B cell (primary cell): Measurements from ENCODE around the gene PLAAT3. TPM values are rescaled to one million over a fixed set of nuclear protein-coding genes. Genes with fewer than 3 reads are reported as not detected.
"Not testable (repeated sequence)": the region's sequence is repeated elsewhere in the genome, so short reads cannot be mapped to it uniquely, and the experiment has no call there.

Experiments
- ATAC-seq: fragments of 200-7000 bp; cut with Tn5 transposase; one replicate; pipeline ENCODE4 v1.10.0; 2021; ENCODE audit warnings: low read depth, mild to moderate bottlenecking, moderate number of reproducible peaks, moderate library complexity
- CTCF ChIA-PET: fragments of 350-600 bp; sonication (Branson Sonifier 250); formaldehyde crosslinking; loops from one replicate; lab custom pipeline; 2021; ENCODE audit warnings: antibody characterized with exemption, inconsistent platforms; lab: Charles Lee
- POLR2A ChIA-PET: fragments of 350-600 bp; sonication (Branson Sonifier 250); formaldehyde crosslinking; loops from one replicate; lab custom pipeline; 2021; ENCODE audit warnings: antibody characterized with exemption; lab: Charles Lee
- DNase-seq: peaks from one replicate; pipeline ENCODE4 v3.0.0; 2013
- H2AFZ ChIP-seq: 2 replicates; pipeline ENCODE4 v1.6.1; 2012; ENCODE audit warnings: mild to moderate bottlenecking, low read depth, low read length; ENCODE audit not compliant: insufficient read depth, poor library complexity, severe bottlenecking
- H3K27ac ChIP-seq, 2 donors: 1 replicate in 1 of 2; 2 replicates in 1 of 2; pipeline ENCODE4 v1.5.1; 2012 to 2013; ENCODE audit warnings: low read length in 2 of 2, mild to moderate bottlenecking in 2 of 2, moderate library complexity in 1 of 2
- H3K27me3 ChIP-seq, 4 experiments: fragments of 200-600 bp in 1 of 4; sonication (generic) in 1 of 4; replicated peaks in 1 of 4; 1 replicate in 2 of 4; 2 replicates in 2 of 4; pipeline versions ENCODE4 v1.6.1 to v1.7.0; 2013 to 2016; ENCODE audit warnings: low read length in 3 of 4, mild to moderate bottlenecking in 2 of 4, mixed read lengths in 1 of 4, moderate library complexity in 1 of 4; ENCODE audit not compliant: insufficient read depth in 4 of 4, control insufficient read depth in 3 of 4; ENCODE audit errors: control extremely low read depth in 1 of 4
- H3K36me3 ChIP-seq, 2 experiments: replicated peaks in 1 of 2; 1 replicate in 1 of 2; 2 replicates in 1 of 2; pipeline versions ENCODE4 v1.6.1 to v1.7.1; 2013; ENCODE audit warnings: low read length in 1 of 2; ENCODE audit not compliant: insufficient read depth in 2 of 2, control insufficient read depth in 1 of 2; ENCODE audit errors: control extremely low read depth in 1 of 2, extremely low read depth in 1 of 2
- H3K4me1 ChIP-seq, 2 donors: fragments of 200-600 bp in 1 of 2; sonication (generic) in 1 of 2; 1 replicate in 1 of 2; 2 replicates in 1 of 2; pipeline versions ENCODE4 v1.5.1 to v1.6.1; 2013 to 2017; ENCODE audit warnings: low read length in 2 of 2; ENCODE audit not compliant: control insufficient read depth in 2 of 2, insufficient read depth in 2 of 2
- H3K4me2 ChIP-seq: replicated peaks from 2 replicates; pipeline ENCODE3; 2012; ENCODE audit warnings: mild to moderate bottlenecking, low read depth, low read length; ENCODE audit not compliant: poor library complexity, severe bottlenecking
- H3K4me3 ChIP-seq, 5 experiments: fragments of 200-600 bp in 1 of 5; sonication (generic) in 1 of 5; 1 replicate in 3 of 5; 2 replicates in 2 of 5; pipeline versions ENCODE4 v1.5.1 to v1.7.0; 2011 to 2016; ENCODE audit warnings: low read length in 4 of 5, mild to moderate bottlenecking in 4 of 5, low read depth in 2 of 5, control low read depth in 1 of 5, moderate library complexity in 1 of 5; ENCODE audit not compliant: insufficient read depth in 1 of 5; ENCODE audit errors: control extremely low read depth in 1 of 5, extremely low read depth in 1 of 5
- H3K79me2 ChIP-seq: fragments of 200-600 bp; sonication (generic); one replicate; pipeline ENCODE4 v1.6.0; 2016; ENCODE audit warnings: low read length; ENCODE audit not compliant: control insufficient read depth, insufficient read depth
- H3K9ac ChIP-seq: fragments of 200-600 bp; sonication (generic); 2 replicates; pipeline ENCODE4 v1.6.1; 2017; ENCODE audit warnings: mild to moderate bottlenecking, low read length, moderate library complexity
- H3K9me3 ChIP-seq, 3 donors: one replicate each; pipeline versions ENCODE4 v1.6.1 to v1.7.1; 2013; ENCODE audit warnings: low read length in 2 of 3; ENCODE audit not compliant: control insufficient read depth in 2 of 3, insufficient read depth in 1 of 3; ENCODE audit errors: control extremely low read depth in 1 of 3
- H4K20me1 ChIP-seq: 2 replicates; pipeline ENCODE4 v1.6.0; 2012; ENCODE audit warnings: mild to moderate bottlenecking, low read length; ENCODE audit not compliant: insufficient read depth, control insufficient read depth, poor library complexity, severe bottlenecking
- H3K27ac Mint-ChIP-seq: one replicate; pipeline ENCODE4 v1.8.0; 2021; ENCODE audit warnings: mixed read lengths
- H3K27me3 Mint-ChIP-seq: one replicate; pipeline ENCODE4 v1.8.0; 2021; ENCODE audit warnings: mixed read lengths
- H3K4me1 Mint-ChIP-seq: one replicate; pipeline ENCODE4 v1.8.0; 2021; ENCODE audit warnings: mixed read lengths
- H3K4me3 Mint-ChIP-seq: one replicate; pipeline ENCODE4 v1.8.0; 2021; ENCODE audit warnings: mixed read lengths
- H3K9me3 Mint-ChIP-seq: one replicate; pipeline ENCODE4 v1.8.0; 2022; ENCODE audit warnings: mixed read lengths; ENCODE audit not compliant: insufficient read depth
- CTCF ChIP-seq: fragments of 200-600 bp; IDR thresholded peaks from one replicate; pipeline ENCODE4 v1.8.0; 2022; ENCODE audit warnings: antibody characterized with exemption, mild to moderate bottlenecking
- EZH2 ChIP-seq: IDR thresholded peaks from 2 replicates; pipeline ENCODE4 v1.6.1; 2012; ENCODE audit warnings: borderline replicate concordance, low read depth, mild to moderate bottlenecking, moderate library complexity, low read length; ENCODE audit not compliant: insufficient read depth, poor library complexity, severe bottlenecking
- WGBS: methylation state at CpG from one replicate; pipeline ENCODE4 v1.1.5; 2013; ENCODE audit warnings: missing lambda C conversion rate; ENCODE audit not compliant: insufficient coverage; 5-methylcytosine and 5-hydroxymethylcytosine counted together
- intact Hi-C: fragments of 100-400 bp; cut with micrococcal nuclease; formaldehyde crosslinking; loops from one replicate; pipeline ENCODE4 v1.10.0; 2022
- polyA plus RNA-seq: library from polyadenylated mRNA; depleted of rRNA; stranded (reverse); fragments of >200 nt; gene quantifications from 2 replicates; pipeline ENCODE4 v1.2.3, GENCODE V29; 2012
- total RNA-seq, 2 donors: library from RNA; stranded (reverse); fragments of 120-200 nt in 1 of 2; gene quantifications; 1 replicate in 1 of 2; 2 replicates in 1 of 2; pipeline versions ENCODE4 v1.2.3 to v1.2.4, GENCODE V29; 2013 to 2022

PLAAT3 gene
- total and polyA plus RNA-seq, 2 donors (not counting 1 experiment from before 2014, with no cell fraction given), result 2.3 to 3.1 TPM

DNA sequence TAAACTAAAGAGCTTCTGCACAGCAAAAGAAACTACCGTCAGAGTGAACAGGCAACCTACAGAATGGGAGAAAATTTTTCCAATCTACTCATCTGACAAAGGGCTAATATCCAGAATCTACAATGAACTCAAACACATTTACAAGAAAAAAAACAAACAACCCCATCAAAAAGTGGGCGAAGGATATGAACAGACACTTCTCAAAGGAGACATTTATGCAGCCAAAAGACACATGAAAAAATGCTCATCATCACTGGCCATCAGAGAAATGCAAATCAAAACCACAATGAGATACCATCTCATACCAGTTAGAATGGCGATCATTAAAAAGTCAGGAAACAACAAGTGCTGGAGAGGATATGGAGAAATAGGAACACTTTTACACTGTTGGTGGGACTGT, 35.4 kb downstream of the PLAAT3 start:
- H2AFZ ChIP-seq, H3K4me3 Mint-ChIP-seq, H3K27ac ChIP-seq, H3K27me3 Mint-ChIP-seq, CTCF ChIA-PET, H4K20me1 ChIP-seq, H3K27ac Mint-ChIP-seq, intact Hi-C loops, DNase-seq, H3K9me3 Mint-ChIP-seq, H3K79me2 ChIP-seq, POLR2A ChIA-PET, H3K27me3 ChIP-seq, H3K36me3 ChIP-seq, H3K4me3 ChIP-seq, ATAC-seq, H3K4me2 ChIP-seq, H3K9ac ChIP-seq: not testable (repeated sequence)
- peaks cover 8 to 11% of the 10 kb centered on the region in 2 donors for H3K4me1 ChIP-seq
- no CpG with 5 or more reads among the region's 3 CpGs for WGBS
- peaks cover 0 to 17% (median 7%) of the 10 kb centered on the region in 3 donors for H3K9me3 ChIP-seq
- peaks cover 10% of the 10 kb centered on the region for H3K4me1 Mint-ChIP-seq

GRCh38 chr11:63574856-63575602, 39.2 kb downstream of the PLAAT3 start:
- no peak for ATAC-seq
- intact Hi-C loops, result loop anchor here (5.0 kb wide), 1 partner anchor 37 kb away; the partner anchor contains the start of gene PLAAT3
- H3K79me2 ChIP-seq, result no peaks in the 10 kb centered on the region
- ChIA-PET POLR2A (no interaction called here), CTCF (no interaction called here)
- Mint-ChIP-seq H3K27me3 (peaks cover 3% of the 10 kb centered on the region), H3K4me1 (peaks cover 22% of the 10 kb centered on the region), H3K9me3 (no peaks in the 10 kb centered on the region), H3K4me3 (peak overlapping the region; percentile 83), H3K27ac (no peak overlapping the region)
- TF ChIP-seq CTCF, result no peak
- no peak for TF ChIP-seq EZH2
- peak overlapping the region; percentile 63 for H3K4me2 ChIP-seq
- peaks cover 0 to 4% (median 0%) of the 10 kb centered on the region in 3 donors for H3K9me3 ChIP-seq
- H2AFZ ChIP-seq, result peak overlapping the region; percentile 68
- no peaks in the 10 kb centered on the region for H3K27me3 ChIP-seq
- DNase-seq, result no peak
- no peak overlapping the region for H3K27ac ChIP-seq
- no peaks in the 10 kb centered on the region for H4K20me1 ChIP-seq
- 95% methylated on average over 9 of the region's 10 CpGs for WGBS
- no peaks in the 10 kb centered on the region for H3K36me3 ChIP-seq
- H3K4me3 ChIP-seq, result peak overlapping the region in 2 of 5 experiments; percentile 32 to 54
- peaks cover 20 to 32% of the 10 kb centered on the region in 2 donors for H3K4me1 ChIP-seq
- peak overlapping the region; percentile 35 for H3K9ac ChIP-seq
